OCI-LY1 (cell line): Measurements from ENCODE around the gene METAP1.

Experiments used
- EZH2 ChIP-seq: fragments of 200-600 bp; sonication (generic), shearing (Covaris generic); IDR thresholded peaks from 2 replicates; pipeline ENCODE4 v1.8.0; 2017; ENCODE audit warnings: borderline replicate concordance, mixed run types, mild to moderate bottlenecking, antibody characterized with exemption, low read length, moderate library complexity, mixed read lengths
- TF ChIP-seq, protein P1 (sequence below): fragments of 200-600 bp; sonication (generic), shearing (Covaris generic); IDR thresholded peaks from 2 replicates; pipeline ENCODE4 v1.5.1; 2017; ENCODE audit warnings: mild to moderate bottlenecking, antibody characterized with exemption, low read length, moderate library complexity, mixed read lengths

DNA sequence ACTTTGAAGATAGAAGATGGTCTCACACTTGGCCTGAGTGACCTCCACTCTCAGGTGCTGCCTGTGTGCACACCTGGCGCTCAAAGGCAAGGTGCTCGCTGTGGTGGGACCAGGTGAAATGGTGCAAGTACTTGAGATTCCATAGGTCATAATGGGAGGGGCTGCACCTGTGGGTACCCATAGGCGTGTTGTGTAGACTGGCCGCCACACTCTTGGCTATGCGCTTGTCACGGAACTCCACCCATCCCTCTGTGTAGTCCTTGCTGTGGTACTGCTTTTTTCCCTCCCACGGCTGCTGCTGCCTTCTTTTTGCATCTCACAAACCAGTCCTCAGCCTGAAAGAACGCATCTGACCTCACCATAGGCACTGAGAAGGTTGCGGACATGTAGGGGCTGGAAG is 27.0 kb downstream of the METAP1 start:
- TF ChIP-seq, protein P1, sequence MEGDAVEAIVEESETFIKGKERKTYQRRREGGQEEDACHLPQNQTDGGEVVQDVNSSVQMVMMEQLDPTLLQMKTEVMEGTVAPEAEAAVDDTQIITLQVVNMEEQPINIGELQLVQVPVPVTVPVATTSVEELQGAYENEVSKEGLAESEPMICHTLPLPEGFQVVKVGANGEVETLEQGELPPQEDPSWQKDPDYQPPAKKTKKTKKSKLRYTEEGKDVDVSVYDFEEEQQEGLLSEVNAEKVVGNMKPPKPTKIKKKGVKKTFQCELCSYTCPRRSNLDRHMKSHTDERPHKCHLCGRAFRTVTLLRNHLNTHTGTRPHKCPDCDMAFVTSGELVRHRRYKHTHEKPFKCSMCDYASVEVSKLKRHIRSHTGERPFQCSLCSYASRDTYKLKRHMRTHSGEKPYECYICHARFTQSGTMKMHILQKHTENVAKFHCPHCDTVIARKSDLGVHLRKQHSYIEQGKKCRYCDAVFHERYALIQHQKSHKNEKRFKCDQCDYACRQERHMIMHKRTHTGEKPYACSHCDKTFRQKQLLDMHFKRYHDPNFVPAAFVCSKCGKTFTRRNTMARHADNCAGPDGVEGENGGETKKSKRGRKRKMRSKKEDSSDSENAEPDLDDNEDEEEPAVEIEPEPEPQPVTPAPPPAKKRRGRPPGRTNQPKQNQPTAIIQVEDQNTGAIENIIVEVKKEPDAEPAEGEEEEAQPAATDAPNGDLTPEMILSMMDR: no peak
- TF ChIP-seq EZH2: no peak
